Mesendoderm (in vitro differentiated cells): Measurements from ENCODE around the gene SNRNP27.

ENCODE experiments used
- DNase-seq: peaks from one replicate; pipeline ENCODE4 v3.0.0; 2013
- H2AK5ac ChIP-seq: 2 replicates; pipeline ENCODE4 v1.6.1; 2013; ENCODE audit warnings: low read length, inconsistent platforms
- H2BK120ac ChIP-seq: 2 replicates; pipeline ENCODE4 v1.6.1; 2013; ENCODE audit warnings: low read depth, mild to moderate bottlenecking, low read length, moderate library complexity, mixed read lengths
- H2BK15ac ChIP-seq: replicated peaks from 2 replicates; pipeline ENCODE4 v1.6.1; 2013; ENCODE audit warnings: low read depth, mild to moderate bottlenecking, moderate library complexity
- H2BK5ac ChIP-seq: 2 replicates; pipeline ENCODE4 v1.6.1; 2013; ENCODE audit warnings: low read length, inconsistent platforms
- H3K18ac ChIP-seq: 2 replicates; pipeline ENCODE4 v1.6.1; 2013; ENCODE audit warnings: mild to moderate bottlenecking, low read length, mixed read lengths
- H3K23ac ChIP-seq: one replicate; pipeline ENCODE4 v1.6.1; 2013; ENCODE audit warnings: low read length
- H3K27ac ChIP-seq: 2 replicates; pipeline ENCODE4 v1.5.1; 2013; ENCODE audit warnings: low read depth, mild to moderate bottlenecking, inconsistent platforms, low read length, moderate library complexity
- H3K27me3 ChIP-seq: 2 replicates; pipeline ENCODE4 v1.6.1; 2013; ENCODE audit warnings: low read length, control low read depth, mild to moderate bottlenecking, inconsistent platforms; ENCODE audit not compliant: insufficient read depth, poor library complexity
- H3K36me3 ChIP-seq: 2 replicates; pipeline ENCODE4 v1.6.1; 2013; ENCODE audit warnings: low read length, inconsistent platforms; ENCODE audit not compliant: control insufficient read depth, insufficient read depth
- H3K4ac ChIP-seq: one replicate; pipeline ENCODE4 v1.6.1; 2013; ENCODE audit warnings: low read depth, mild to moderate bottlenecking, low read length, moderate library complexity
- H3K4me1 ChIP-seq: 2 replicates; pipeline ENCODE4 v1.6.1; 2013; ENCODE audit warnings: low read depth, low read length, inconsistent platforms; ENCODE audit not compliant: control insufficient read depth
- H3K4me2 ChIP-seq: 2 replicates; pipeline ENCODE4 v1.6.1; 2013; ENCODE audit warnings: low read length
- H3K4me3 ChIP-seq: 2 replicates; pipeline ENCODE4 v1.5.1; 2013; ENCODE audit warnings: mild to moderate bottlenecking, low read length
- H3K56ac ChIP-seq: one replicate; pipeline ENCODE4 v1.6.1; 2013; ENCODE audit warnings: low read length
- H3K79me1 ChIP-seq: 2 replicates; pipeline ENCODE4 v1.6.1; 2013; ENCODE audit warnings: low read length, inconsistent platforms
- H3K79me2 ChIP-seq: 2 replicates; pipeline ENCODE4 v1.6.1; 2013; ENCODE audit warnings: mild to moderate bottlenecking, low read length; ENCODE audit not compliant: control insufficient read depth, insufficient read depth
- H3K9ac ChIP-seq: 2 replicates; pipeline ENCODE4 v1.6.1; 2013; ENCODE audit warnings: low read length, inconsistent platforms
- H4K5ac ChIP-seq: one replicate; pipeline ENCODE4 v1.6.1; 2013; ENCODE audit warnings: low read length
- H4K8ac ChIP-seq: one replicate; pipeline ENCODE4 v1.6.1; 2013; ENCODE audit warnings: low read depth, mild to moderate bottlenecking, control low read depth, low read length, moderate library complexity
- WGBS: extraction: QIAGEN DNeasy Blood & Tissue Kit; methylation state at CpG from one replicate; pipeline ENCODE4 v1.1.7; 2013; ENCODE audit warnings: low lambda C conversion rate, missing lambda C conversion rate; ENCODE audit not compliant: insufficient coverage; ENCODE audit errors: extremely low coverage; 5-methylcytosine and 5-hydroxymethylcytosine counted together

SNRNP27 gene

DNA sequence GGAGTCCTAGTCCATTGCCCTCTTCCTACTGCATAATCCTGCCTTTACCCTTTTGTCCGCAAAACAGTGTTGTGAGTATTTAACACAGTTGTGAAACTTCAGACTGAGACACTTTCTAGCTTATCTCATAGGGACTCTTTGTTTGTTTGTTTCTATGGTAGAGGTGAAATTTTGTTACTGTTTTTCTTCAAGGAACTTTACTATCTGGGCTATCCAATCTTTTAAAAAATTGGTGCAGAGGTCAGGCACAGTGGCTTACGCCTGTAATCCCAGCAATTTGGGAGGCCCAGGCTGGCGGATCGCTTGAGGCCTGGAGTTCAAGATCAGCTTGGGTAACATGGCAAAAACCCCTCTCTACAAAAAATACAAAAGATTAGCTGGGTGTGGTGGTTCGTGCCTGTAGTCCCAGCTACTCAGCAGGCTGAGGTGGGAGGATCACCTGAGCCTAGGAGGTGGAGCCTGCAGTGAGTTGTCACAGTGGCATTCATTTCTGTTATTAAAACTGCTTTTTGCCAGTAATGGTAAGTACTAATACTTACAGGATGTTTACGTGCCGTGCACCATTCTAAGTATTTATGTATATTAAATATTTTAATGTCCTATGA lies 45.5 kb upstream of the SNRNP27 start:
- H3K27ac ChIP-seq, result no peak overlapping the region
- no CpG with 5 or more reads among the region's 7 CpGs for WGBS
- H3K4me3 ChIP-seq, result no peak overlapping the region
- H3K18ac ChIP-seq, result no peak overlapping the region
- no peaks in the 10 kb centered on the region for H3K79me2 ChIP-seq
- H2AK5ac ChIP-seq, result no peak overlapping the region
- H2BK5ac ChIP-seq, result no peak overlapping the region
- H3K36me3 ChIP-seq, result peaks cover 2% of the 10 kb centered on the region
- no peak overlapping the region for H4K5ac ChIP-seq
- H4K8ac ChIP-seq, result no peak overlapping the region
- H3K4me1 ChIP-seq, result no peaks in the 10 kb centered on the region
- no peak overlapping the region for H3K56ac ChIP-seq
- peak overlapping the region; percentile 37 for H3K9ac ChIP-seq
- no peak overlapping the region for H3K23ac ChIP-seq
- no peaks in the 10 kb centered on the region for H3K27me3 ChIP-seq
- no peak overlapping the region for H3K4me2 ChIP-seq
- no peak overlapping the region for H3K4ac ChIP-seq
- no peaks in the 10 kb centered on the region for H3K79me1 ChIP-seq
- no peak overlapping the region for H2BK120ac ChIP-seq
- no peak for DNase-seq
- no peak overlapping the region for H2BK15ac ChIP-seq

DNA sequence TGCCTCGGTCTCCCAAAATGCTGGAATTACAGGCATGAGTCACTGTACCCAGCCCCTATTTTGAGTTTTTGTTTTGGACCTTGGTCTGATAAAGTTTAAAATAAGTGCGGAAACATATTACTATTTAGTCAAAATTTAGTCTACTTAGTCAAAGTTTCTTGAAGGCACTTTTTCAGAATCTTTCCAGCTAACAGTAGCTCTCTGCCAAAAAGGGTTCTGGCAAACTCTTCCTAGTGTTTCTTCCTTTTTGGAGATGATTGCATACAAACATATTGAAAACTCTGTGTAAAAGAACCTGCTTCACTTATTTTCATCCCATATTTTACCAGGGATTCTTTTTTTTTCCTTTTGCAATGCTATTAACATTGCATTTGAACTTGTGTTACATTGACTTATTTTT lies 35.5 kb upstream of the SNRNP27 start:
- no peak overlapping the region for H3K4me2 ChIP-seq
- no CpG with 5 or more reads among the region's 2 CpGs for WGBS
- DNase-seq, result no peak
- H3K79me2 ChIP-seq, result no peaks in the 10 kb centered on the region
- no peak overlapping the region for H3K4ac ChIP-seq
- no peak overlapping the region for H3K9ac ChIP-seq
- H2AK5ac ChIP-seq, result no peak overlapping the region
- H3K23ac ChIP-seq, result no peak overlapping the region
- no peaks in the 10 kb centered on the region for H3K79me1 ChIP-seq
- no peak overlapping the region for H3K27ac ChIP-seq
- H3K56ac ChIP-seq, result no peak overlapping the region
- no peak overlapping the region for H4K5ac ChIP-seq
- H2BK5ac ChIP-seq, result no peak overlapping the region
- no peak overlapping the region for H4K8ac ChIP-seq
- no peaks in the 10 kb centered on the region for H3K27me3 ChIP-seq
- H2BK15ac ChIP-seq, result no peak overlapping the region
- no peak overlapping the region for H3K18ac ChIP-seq
- no peaks in the 10 kb centered on the region for H3K4me1 ChIP-seq
- no peak overlapping the region for H2BK120ac ChIP-seq
- H3K36me3 ChIP-seq, result no peaks in the 10 kb centered on the region
- no peak overlapping the region for H3K4me3 ChIP-seq

DNA sequence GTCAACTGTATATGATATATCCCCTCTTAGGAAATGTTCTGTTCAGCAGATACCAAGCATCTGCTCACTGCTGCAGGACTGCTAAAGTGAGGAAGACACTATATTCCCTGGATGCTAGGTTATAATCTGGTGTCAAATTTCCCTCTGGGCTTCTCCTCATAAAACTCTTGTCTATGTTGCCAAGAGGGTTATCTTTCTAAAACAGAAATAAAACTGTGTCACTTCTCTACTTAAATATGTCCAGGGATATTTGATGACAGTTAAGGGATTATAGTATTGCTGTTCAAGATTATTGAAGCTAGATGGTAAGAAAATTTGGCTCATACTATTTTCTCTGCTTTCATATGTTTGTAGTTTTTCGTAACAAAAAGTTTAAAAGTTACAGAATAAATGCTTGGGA lies 30.5 kb upstream of the SNRNP27 start:
- Histone ChIP-seq H3K4me3 (no peak overlapping the region), H3K4me1 (no peaks in the 10 kb centered on the region), H3K9ac (no peak overlapping the region), H4K5ac (no peak overlapping the region), H3K18ac (no peak overlapping the region), H3K56ac (no peak overlapping the region), H3K27me3 (no peaks in the 10 kb centered on the region), H3K79me2 (no peaks in the 10 kb centered on the region), H2BK5ac (no peak overlapping the region), H3K23ac (no peak overlapping the region), H3K4ac (no peak overlapping the region), H3K27ac (no peak overlapping the region), H2BK120ac (no peak overlapping the region), H4K8ac (no peak overlapping the region), H3K36me3 (peaks cover 6% of the 10 kb centered on the region), H2AK5ac (no peak overlapping the region), H3K4me2 (no peak overlapping the region), H3K79me1 (no peaks in the 10 kb centered on the region), H2BK15ac (no peak overlapping the region)
- no peak for DNase-seq
- no CpG with 5 or more reads among the region's 1 CpG for WGBS

DNA sequence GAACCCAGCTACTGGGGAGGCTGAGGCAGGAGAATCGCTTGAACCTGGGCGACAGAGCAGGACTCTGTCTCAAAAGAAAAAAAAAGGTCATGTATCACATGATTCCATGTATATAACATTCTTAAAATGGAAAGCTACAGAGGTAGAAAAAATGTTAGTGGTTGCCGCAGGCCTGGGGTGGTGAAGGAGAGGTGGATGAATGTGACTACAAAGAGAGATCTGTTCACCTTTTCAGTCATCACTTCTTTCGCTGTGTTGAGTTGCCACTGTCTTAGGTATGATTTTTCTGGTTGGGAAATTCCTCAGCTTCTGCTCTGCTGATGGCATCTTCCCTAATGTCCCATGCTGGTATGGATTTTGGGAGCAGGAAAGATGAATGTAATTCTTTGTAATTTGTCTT lies 5.3 kb upstream of the SNRNP27 start:
- no peak overlapping the region for H3K9ac ChIP-seq
- H3K79me1 ChIP-seq, result no peaks in the 10 kb centered on the region
- no peak for DNase-seq
- no peak overlapping the region for H3K56ac ChIP-seq
- H3K4ac ChIP-seq, result no peak overlapping the region
- no peak overlapping the region for H3K27ac ChIP-seq
- H3K36me3 ChIP-seq, result no peaks in the 10 kb centered on the region
- no peak overlapping the region for H3K18ac ChIP-seq
- H2BK5ac ChIP-seq, result no peak overlapping the region
- H3K4me3 ChIP-seq, result no peak overlapping the region
- H2AK5ac ChIP-seq, result no peak overlapping the region
- H2BK120ac ChIP-seq, result no peak overlapping the region
- no peak overlapping the region for H3K23ac ChIP-seq
- H3K79me2 ChIP-seq, result no peaks in the 10 kb centered on the region
- no peak overlapping the region for H4K5ac ChIP-seq
- H4K8ac ChIP-seq, result no peak overlapping the region
- H2BK15ac ChIP-seq, result no peak overlapping the region
- no peak overlapping the region for H3K4me2 ChIP-seq
- no peaks in the 10 kb centered on the region for H3K4me1 ChIP-seq
- no peaks in the 10 kb centered on the region for H3K27me3 ChIP-seq
- WGBS, result no CpG with 5 or more reads among the region's 4 CpGs

DNA sequence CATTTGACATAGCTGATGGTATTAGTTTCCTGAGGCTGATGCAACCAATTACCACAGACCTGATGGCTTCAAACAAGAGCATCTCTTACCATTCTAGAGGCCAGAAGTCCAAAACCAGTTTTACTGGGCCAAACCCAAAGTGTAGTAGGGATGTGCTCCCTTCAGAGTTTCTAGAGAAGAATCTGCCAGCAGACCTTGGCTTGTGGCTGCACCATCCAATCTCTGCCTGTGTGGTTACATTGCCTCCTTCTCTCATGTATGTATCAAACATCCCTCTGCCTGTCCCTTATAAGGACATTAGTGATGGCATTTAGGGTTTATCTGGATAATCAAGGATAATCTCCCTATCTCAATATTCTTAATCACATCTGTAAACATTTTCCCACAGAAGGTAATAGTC lies 4.5 kb upstream of the SNRNP27 start:
- H4K8ac ChIP-seq, result no peak overlapping the region
- H2BK120ac ChIP-seq, result no peak overlapping the region
- H3K36me3 ChIP-seq, result no peaks in the 10 kb centered on the region
- no peak overlapping the region for H2AK5ac ChIP-seq
- H3K27ac ChIP-seq, result no peak overlapping the region
- H3K23ac ChIP-seq, result no peak overlapping the region
- no peak overlapping the region for H2BK5ac ChIP-seq
- no peak overlapping the region for H3K4ac ChIP-seq
- no peak overlapping the region for H3K9ac ChIP-seq
- H2BK15ac ChIP-seq, result no peak overlapping the region
- H3K79me2 ChIP-seq, result peaks cover 4% of the 10 kb centered on the region
- H3K4me1 ChIP-seq, result no peaks in the 10 kb centered on the region
- no peak overlapping the region for H3K4me3 ChIP-seq
- no peak overlapping the region for H3K4me2 ChIP-seq
- H3K18ac ChIP-seq, result no peak overlapping the region
- no peak for DNase-seq
- H3K56ac ChIP-seq, result no peak overlapping the region
- no peak overlapping the region for H4K5ac ChIP-seq
- H3K27me3 ChIP-seq, result no peaks in the 10 kb centered on the region
- no peaks in the 10 kb centered on the region for H3K79me1 ChIP-seq

DNA sequence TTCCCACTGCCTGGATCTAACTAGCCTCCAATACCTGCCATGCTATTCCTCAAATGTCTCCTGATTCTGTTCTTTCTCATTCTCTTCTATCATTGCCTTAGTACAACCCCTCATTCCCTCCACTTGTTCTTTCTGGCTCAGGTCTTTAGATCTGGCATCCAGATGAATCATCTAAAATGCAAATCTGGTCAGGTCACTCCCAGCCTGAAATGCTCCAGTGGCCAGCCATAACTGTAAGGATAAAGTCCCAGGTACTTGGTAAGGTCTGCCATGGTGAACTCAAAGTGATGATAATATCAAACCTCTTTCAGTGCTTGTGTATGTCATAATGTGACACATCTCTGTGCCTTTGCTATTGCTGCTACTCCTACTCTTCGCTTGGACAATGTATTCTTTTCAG lies 2.9 kb upstream of the SNRNP27 start:
- Histone ChIP-seq H2BK5ac (no peak overlapping the region), H3K79me2 (peaks cover 11% of the 10 kb centered on the region), H4K5ac (no peak overlapping the region), H4K8ac (no peak overlapping the region), H3K27ac (no peak overlapping the region), H2BK120ac (no peak overlapping the region), H3K4me3 (no peak overlapping the region), H3K36me3 (no peaks in the 10 kb centered on the region), H2AK5ac (no peak overlapping the region), H3K4me2 (no peak overlapping the region), H3K4ac (no peak overlapping the region), H3K18ac (no peak overlapping the region), H3K23ac (no peak overlapping the region), H2BK15ac (no peak overlapping the region), H3K56ac (no peak overlapping the region), H3K9ac (no peak overlapping the region), H3K79me1 (no peaks in the 10 kb centered on the region), H3K27me3 (no peaks in the 10 kb centered on the region), H3K4me1 (no peaks in the 10 kb centered on the region)
- no peak for DNase-seq
- no CpG with 5 or more reads among the region's 1 CpG for WGBS
